ENCODE measurements around the gene SNHG17. TPM values are rescaled to one million over a fixed set of nuclear protein-coding genes. Genes with fewer than 3 reads are reported as not detected.
A peak's percentile ranks its signal among the peaks of the same experiment; 100 is the strongest.

The SNHG17 gene
- total and polyA plus RNA-seq, 9 of the 15 experiments (the other 6 are each of a cell fraction or from before 2014, with no cell fraction given), result 29.8 to 106 (median 57.7) TPM

GRCh38 chr20:38452880-38453624 is 17.9 kb upstream of the SNHG17 start (continued):
- TF ChIP-seq ZBTB43 (CRISPR knock-in tag; IDR thresholded peaks at IDR 0.05) (no peak), CBX8 (IDR thresholded peaks at IDR 0.05; ENCODE audit: borderline replicate concordance, extremely low read depth, low read depth, low read length, poor library complexity, severe bottlenecking) (no peak), ATF6 (CRISPR knock-in tag; IDR thresholded peaks at IDR 0.05) (0 out of 2 replicates have a peak, but pooled peaks have one; percentile 62), HDAC6 (IDR thresholded peaks at IDR 0.05; ENCODE audit: low read depth, low read length) (no peak), NCOA6 (IDR thresholded peaks at IDR 0.05) (no peak), ZNF644 (tag; IDR thresholded peaks at IDR 0.05; ENCODE audit: low read depth) (no peak), MTA1 (IDR thresholded peaks at IDR 0.05; ENCODE audit: borderline replicate concordance) (no peak), CCAR2 (IDR thresholded peaks at IDR 0.05; ENCODE audit: low read depth, low read length) (no peak), GABPA (tag; conservative IDR thresholded peaks at IDR 0.05; ENCODE audit: low read depth) (peak; percentile 44), RHOXF2B (CRISPR knock-in tag; conservative IDR thresholded peaks at IDR 0.05) (no peak), U2AF2 (optimal IDR thresholded peaks at IDR 0.05; ENCODE audit: low read depth, low read length) (no peak), NFIX (CRISPR knock-in tag; IDR thresholded peaks at IDR 0.05; ENCODE audit: low read depth) (no peak), ZNF583 (CRISPR knock-in tag; IDR thresholded peaks at IDR 0.05) (no peak), TCFL5 (CRISPR knock-in tag; conservative IDR thresholded peaks at IDR 0.05) (no peak), ZNF586 (CRISPR knock-in tag; conservative IDR thresholded peaks at IDR 0.05) (no peak), ZBTB11 (CRISPR knock-in tag; IDR thresholded peaks at IDR 0.05) (no peak), BRF1 (IDR thresholded peaks at IDR 0.05; ENCODE audit: borderline replicate concordance, extremely low read depth, insufficient read length) (no peak), USF2 (CRISPR knock-in tag; IDR thresholded peaks at IDR 0.05) (no peak), ELF2 (CRISPR knock-in tag; IDR thresholded peaks at IDR 0.05) (no peak), MAX (CRISPR knock-in tag; IDR thresholded peaks at IDR 0.05) (no peak)

Measured in K562 (cell line).